ENCODE data around the gene VPS37B.
"Not testable (repeated sequence)": the region's sequence is repeated elsewhere in the genome, so short reads cannot be mapped to it uniquely, and the experiment has no call there.

Gene VPS37B

DNA sequence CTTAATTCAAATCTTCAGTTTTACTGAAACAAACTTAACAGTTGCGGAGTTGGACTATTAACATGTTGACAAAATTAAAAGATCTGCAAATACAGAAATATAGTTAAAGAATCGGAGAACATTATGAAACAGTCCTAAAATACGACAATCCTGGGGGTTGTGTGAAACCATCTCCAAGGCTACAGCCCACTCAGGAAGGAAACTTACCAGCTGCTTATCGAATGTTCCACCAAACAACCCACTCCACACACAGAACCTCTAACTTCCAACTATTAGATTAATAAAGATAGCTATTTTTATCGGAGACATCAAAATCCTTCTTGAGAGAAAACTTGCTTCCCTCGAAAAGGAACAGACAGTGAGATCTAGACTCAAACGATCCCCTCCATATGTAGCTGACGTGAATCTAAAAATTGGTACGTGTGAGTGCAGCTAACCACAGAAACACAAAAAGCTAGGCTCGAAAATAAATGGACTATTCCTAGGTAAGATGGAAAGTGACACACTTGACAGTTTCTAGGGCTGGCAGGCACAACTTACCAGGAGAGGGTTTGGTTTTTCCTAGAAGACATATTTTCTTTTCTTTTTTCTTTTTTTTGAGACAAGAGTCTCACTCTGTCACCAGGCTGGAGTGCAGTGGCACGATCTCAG lies 12.9 kb downstream of the VPS37B start:
- in situ Hi-C loops (cut with HindIII; ENCODE audit: low sequenced_read_pairs) = no loop called here
- TF ChIP-seq, protein P1, sequence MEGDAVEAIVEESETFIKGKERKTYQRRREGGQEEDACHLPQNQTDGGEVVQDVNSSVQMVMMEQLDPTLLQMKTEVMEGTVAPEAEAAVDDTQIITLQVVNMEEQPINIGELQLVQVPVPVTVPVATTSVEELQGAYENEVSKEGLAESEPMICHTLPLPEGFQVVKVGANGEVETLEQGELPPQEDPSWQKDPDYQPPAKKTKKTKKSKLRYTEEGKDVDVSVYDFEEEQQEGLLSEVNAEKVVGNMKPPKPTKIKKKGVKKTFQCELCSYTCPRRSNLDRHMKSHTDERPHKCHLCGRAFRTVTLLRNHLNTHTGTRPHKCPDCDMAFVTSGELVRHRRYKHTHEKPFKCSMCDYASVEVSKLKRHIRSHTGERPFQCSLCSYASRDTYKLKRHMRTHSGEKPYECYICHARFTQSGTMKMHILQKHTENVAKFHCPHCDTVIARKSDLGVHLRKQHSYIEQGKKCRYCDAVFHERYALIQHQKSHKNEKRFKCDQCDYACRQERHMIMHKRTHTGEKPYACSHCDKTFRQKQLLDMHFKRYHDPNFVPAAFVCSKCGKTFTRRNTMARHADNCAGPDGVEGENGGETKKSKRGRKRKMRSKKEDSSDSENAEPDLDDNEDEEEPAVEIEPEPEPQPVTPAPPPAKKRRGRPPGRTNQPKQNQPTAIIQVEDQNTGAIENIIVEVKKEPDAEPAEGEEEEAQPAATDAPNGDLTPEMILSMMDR (IDR thresholded peaks at IDR 0.05; ENCODE audit: low read depth, low read length) = no peak
- DNase-seq (ENCODE audit: low read depth, low spot score) = no peak
- no peak overlapping the region for H3K4me3 ChIP-seq (ENCODE audit: low read depth, low read length)

DNA sequence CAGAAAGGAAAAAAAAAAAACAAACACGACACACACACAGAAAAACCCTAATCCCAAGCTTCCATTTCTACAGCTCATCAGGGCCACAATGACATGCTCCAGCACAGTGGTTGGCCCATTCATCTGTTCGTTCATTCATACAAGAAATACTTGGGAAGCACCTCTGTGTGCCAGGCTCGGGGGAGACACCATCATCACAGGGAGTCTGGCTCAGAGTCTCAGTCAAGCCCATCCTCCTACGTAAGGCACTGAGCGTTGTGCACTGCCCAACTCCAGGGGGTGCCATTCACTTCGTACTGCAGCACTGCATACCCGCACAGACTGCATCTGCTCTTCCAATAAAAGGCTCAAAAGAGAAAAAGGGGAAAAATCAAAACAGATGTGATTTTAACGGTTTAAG lies 15.3 kb downstream of the VPS37B start:
- no peak overlapping the region for H3K4me3 ChIP-seq (ENCODE audit: low read depth, low read length)
- DNase-seq (ENCODE audit: low read depth, low spot score) = peak; percentile 67
- TF ChIP-seq, protein P1 (IDR thresholded peaks at IDR 0.05; ENCODE audit: low read depth, low read length) = peak; percentile 65
- in situ Hi-C loops (cut with HindIII; ENCODE audit: low sequenced_read_pairs) = no loop called here

DNA sequence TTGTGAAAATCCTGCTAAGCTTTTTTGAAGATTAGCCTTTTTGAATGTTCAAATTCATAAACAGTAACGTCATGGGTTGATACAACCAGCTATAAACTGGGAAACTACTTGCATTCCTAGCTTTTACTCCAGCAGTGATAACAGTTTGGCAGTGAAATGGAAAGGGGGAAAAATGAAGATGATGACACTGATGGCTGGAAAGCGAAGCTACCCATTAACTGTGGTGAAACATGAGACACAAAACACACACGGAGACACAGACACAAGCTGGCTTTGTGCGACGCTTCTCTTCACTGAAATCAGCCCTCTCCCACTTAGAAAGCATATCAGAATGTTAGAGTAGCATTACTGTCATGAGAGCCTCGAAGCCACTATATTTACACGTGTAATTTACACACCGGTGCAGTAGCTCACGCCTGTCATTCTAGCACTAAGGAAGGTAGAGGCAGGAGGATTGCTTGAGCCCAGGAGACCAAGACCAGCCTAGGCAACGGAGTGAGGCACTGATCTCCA lies 15.7 kb downstream of the VPS37B start:
- TF ChIP-seq, protein P1 (IDR thresholded peaks at IDR 0.05; ENCODE audit: low read depth, low read length) = no peak
- no peak for DNase-seq (ENCODE audit: low read depth, low spot score)
- no peak overlapping the region for H3K4me3 ChIP-seq (ENCODE audit: low read depth, low read length)
- in situ Hi-C loops (cut with HindIII; ENCODE audit: low sequenced_read_pairs) = no loop called here

DNA sequence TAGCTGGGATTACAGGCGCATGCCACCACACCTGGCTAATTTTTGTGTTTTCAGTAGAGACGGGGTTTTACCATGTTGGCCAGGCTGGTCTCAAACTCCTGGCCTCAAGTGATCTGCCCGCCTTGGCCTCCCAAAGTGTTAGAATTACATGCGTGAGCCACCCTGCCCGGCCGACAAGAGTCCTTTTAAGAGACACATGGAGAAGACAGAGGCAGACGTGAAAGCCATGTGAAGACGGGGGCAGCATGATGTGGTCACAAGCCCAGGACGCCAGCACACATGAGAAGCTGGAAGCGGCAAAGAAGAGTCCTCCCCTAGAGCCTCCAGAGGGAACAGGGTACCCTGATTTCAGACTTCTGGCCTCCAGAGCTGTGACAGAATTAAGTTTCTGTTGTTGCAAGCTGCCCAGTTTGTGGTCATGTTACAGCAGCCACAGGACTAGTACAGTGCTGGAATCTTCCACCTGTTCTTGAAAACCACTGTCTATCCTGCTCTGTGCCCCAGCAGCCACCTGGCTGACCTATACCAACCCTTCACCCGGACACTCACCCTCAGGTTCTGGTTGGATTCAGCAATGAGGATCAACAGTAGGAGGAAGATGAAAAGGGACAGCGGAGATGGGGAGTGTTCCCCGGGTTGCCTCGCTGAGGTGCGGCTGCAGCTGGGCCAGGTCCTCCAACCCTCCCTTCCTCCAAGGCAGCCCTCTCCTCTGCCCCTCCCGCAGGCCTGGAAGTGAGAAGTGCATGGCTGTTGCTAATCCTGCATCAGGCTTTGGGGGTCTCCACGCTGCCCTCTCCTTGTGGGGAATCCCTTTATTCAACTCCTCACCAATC lies 16.9 kb downstream of the VPS37B start:
- TF ChIP-seq, protein P1 (IDR thresholded peaks at IDR 0.05; ENCODE audit: low read depth, low read length) = no peak
- H3K4me3 ChIP-seq (ENCODE audit: low read depth, low read length) = no peak overlapping the region
- in situ Hi-C loops (cut with HindIII; ENCODE audit: low sequenced_read_pairs) = no loop called here
- DNase-seq (ENCODE audit: low read depth, low spot score) = no peak

DNA sequence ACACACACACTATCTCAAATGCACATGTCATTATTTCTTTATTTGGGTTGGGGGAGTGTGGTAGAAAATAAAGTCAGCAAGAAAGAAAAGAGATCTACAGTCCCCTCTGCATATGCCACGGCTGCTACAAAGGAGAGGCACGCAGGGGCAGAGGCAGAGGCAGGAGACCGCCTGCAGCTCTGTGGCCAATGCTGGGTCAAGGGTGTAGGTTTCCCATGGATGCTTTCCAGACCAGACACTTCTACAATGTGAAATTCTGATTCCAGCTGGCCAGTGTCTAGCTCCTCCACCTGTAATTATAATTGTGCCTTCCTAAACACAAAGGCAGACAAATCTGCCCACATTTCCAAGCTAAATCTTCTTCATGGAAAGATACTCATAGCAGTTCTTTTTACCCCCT lies 19.2 kb downstream of the VPS37B start:
- in situ Hi-C loops (cut with HindIII; ENCODE audit: low sequenced_read_pairs) = no loop called here
- TF ChIP-seq, protein P1 (IDR thresholded peaks at IDR 0.05; ENCODE audit: low read depth, low read length) = no peak
- DNase-seq (ENCODE audit: low read depth, low spot score) = peak; percentile 66
- no peak overlapping the region for H3K4me3 ChIP-seq (ENCODE audit: low read depth, low read length)

DNA sequence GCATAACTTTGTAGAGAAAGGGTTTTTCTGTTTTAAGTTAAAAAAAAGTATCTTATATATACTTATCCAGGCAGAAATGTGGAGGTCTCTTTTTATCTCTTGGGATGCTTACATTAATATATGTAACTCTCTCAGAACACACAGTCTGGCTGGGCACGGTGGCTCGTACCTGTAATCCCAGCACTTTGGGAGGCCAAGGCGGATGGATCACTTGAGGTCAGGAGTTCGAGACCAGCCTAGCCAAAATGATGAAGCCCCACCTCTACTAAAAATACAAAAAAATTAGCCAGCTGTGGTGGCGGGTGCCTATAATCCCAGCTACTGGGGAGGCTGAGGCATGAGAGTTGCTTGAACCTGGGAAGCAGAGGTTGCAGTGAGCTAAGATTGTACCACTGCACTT lies 19.6 kb downstream of the VPS37B start:
- H3K4me3 ChIP-seq (ENCODE audit: low read depth, low read length); DNase-seq (ENCODE audit: low read depth, low spot score); in situ Hi-C loops (cut with HindIII; ENCODE audit: low sequenced_read_pairs): not testable (repeated sequence)
